Tongue (tissue), 2 donors: ENCODE results near the gene POLR3A. TPM values are rescaled to one million over a fixed set of nuclear protein-coding genes. Genes with fewer than 3 reads are reported as not detected.
A peak's percentile ranks its signal among the peaks of the same experiment; 100 is the strongest.

Experiments
- DNase-seq: peaks from one replicate; pipeline ENCODE4 v3.0.0-alpha.2; 2015
- total RNA-seq: library from RNA; depleted of rRNA; stranded (reverse); fragments of >200 nt; gene quantifications from one replicate; pipeline ENCODE4 v1.2.3, GENCODE V29; 2014

The POLR3A gene
- total RNA-seq, 1 donor from 2014 or later: 23.6 TPM

DNA sequence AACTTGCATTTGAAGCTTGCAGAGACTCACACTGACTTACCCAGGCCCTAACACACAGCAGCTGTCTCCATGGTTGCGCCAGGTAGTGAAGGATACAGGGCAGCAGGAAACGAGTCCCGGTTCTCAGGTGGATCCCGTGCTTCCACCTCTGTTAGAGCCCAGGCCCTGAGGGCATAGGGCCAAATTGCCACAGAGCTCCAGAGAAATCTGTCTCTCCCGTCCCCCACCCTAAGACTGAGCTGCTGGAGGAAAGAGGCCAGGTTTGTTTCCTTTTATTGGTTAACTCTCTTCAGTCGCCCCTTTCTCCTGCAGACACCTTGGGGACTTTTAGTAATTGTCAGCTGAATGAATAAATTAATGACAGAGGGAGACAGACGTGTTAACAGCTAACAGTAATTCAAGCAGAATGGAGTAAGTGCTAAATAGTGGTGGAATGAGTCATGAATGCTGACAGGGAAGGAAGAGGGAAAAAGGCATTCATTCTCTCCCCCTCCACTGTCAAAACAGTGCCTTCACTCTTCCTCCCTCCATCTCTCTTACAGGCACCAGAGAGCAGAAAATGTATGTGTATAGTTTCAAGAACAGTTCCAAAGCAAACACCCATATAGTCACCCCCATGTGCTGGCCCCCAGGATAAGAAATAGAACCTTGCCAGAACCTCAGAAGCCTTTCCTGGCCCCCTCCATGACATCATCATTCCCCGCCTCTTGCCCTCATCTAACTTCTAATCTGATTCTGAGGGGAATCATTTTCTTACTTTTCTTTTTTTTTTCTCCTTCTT lies 86.0 kb downstream of the POLR3A start:
- peak; percentile 37 for DNase-seq

DNA sequence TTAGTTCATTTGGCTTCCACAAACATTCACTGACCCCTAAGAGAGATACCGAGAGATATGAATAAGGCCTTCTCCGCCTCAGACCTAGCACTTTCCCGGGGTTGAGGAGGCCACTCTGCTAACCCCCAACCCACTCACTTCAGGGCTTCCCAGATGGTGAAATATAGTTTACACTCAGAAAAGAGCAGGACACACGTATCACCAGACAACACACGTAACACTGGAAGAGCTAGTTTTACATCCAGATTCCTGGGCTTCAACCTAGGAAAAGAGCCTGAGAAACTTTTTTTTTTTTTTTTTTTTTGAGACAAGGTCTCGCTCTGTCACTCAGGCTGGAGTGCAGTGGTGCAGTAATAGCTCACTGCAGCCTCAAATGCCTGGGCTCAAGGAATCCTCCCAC lies 87.5 kb downstream of the POLR3A start:
- no peak for DNase-seq

DNA sequence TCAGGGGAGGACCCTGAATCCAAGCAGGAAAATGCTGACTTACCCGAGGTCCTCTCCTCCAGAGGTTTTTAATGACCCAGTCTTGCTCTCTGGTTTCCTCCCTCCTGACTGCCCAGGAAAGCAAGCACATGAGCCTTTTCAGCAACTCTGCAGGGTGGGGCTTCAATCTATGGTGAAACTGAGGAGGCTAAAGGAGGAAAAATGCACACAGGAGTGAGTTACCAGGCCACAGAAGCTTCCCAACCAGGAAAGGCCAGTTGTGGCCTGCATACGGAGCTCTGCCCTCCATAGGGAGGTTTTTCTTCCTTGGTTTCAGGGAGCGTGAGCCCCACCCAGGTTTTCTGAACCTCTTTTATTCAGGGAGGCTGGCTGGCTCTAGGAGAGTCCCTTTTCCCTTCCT lies 88.7 kb downstream of the POLR3A start:
- no peak for DNase-seq

DNA sequence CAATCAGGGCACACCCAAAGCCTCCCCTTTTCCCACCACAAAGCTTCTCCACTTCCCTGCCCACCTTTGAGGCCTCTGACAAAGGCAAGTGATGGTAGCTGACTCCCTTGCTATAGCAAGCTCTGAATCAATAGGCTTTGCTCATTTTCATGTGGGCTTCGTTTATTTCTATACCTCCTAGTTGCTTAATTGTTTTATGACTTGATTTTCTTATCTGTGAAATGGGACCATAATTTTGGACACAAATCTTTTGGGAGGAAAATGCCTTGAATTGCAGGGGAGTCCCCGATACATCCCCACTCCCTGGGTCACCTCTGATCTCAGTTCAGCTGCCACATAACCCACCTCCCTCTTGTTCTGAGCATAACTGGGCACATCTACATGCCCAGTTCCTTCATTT lies 89.1 kb downstream of the POLR3A start:
- DNase-seq: no peak

DNA sequence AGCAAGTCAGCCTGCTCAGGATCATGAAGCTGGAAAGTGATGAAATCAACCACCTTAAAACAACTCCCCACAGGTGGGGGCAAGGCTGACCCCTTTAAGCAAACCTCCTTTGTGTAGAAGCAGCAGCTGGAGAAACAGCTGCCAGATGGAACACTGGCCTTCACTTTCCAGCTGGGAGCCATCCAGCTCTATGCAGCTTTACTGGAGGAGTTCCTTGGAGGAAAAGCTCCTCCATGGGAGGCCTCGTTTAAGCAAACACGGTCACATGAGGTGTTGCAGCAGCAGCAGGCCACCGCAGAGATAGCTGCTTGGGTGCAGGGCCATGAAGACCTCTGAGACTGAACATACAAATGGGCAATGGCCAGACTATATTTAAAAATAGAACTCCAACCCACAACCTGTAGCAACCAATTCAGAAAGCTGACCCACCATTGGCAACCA lies 89.7 kb downstream of the POLR3A start:
- peak; percentile 95 for DNase-seq

DNA sequence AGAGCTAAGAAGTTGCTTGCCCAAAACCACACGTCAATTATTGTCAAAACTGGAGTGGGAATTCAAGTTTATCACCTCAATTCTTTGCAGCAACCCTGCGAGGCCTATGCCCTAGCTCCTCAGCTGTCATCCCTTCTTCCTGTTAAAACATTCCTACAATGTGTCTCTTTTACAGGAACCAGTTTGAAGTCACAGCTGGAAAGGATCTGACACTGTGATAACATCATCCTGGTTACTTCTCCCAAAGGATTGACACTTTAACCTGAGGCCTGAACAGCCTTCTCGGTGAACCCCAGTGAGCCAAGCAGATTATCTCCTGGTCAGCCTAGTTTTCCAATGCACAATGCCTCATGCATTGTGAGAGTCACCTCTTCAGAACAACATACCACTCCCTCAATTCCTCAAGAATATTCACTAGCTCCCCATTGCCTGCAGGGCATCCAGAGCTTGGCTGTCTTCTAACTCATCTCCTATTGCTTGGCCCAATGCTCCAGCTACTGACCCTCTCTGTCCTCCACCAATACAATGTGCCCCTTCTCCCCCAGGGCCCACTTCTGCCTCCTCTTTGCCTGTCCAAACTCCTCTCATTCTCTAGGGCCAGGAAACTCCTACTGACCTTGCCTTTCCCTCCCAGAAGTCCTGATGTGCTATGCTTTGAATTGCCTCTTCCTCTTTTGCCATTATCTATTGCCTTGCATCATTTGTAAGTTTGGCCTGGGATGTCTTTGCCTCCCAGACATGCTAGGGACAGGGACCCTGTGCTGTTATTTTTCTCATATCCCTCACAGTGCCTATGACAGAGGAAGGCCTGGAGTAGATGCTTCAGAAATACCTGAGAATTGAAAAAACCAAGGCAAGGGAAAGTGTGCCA lies 92.4 kb downstream of the POLR3A start:
- DNase-seq: no peak

DNA sequence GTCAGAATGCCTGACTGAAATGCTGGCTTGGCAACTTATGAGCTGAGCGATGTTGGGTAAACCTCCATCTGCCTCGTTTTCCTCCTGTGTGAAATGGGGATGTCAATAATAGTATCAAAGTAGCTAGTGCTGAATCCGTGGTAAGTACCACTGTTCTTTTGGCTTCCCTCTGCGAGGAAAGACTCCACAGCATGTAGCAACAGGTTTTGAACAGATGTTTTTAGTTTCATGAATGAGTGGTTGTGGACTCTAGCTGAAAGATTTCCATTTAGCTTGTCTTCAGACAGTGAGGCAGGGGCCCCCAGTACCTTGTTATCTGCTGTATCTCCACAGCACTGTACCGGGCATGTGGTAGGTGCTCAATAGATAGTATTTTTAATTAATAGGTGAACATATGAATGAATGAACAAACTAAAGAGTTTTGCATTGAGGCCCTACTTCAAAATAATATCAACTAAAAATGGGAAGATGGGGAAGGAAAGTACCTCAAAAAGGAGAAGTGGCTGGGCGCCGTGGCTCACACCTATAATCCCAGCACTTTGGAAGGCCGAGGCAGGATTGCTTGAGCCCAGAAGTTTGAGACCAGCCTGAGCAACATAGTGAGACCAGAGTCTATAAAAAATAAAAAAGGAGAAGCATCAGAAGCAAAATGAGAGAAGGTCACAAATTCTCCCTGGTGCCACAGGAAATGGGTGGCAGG lies 97.1 kb downstream of the POLR3A start:
- peak; percentile 38 for DNase-seq

DNA sequence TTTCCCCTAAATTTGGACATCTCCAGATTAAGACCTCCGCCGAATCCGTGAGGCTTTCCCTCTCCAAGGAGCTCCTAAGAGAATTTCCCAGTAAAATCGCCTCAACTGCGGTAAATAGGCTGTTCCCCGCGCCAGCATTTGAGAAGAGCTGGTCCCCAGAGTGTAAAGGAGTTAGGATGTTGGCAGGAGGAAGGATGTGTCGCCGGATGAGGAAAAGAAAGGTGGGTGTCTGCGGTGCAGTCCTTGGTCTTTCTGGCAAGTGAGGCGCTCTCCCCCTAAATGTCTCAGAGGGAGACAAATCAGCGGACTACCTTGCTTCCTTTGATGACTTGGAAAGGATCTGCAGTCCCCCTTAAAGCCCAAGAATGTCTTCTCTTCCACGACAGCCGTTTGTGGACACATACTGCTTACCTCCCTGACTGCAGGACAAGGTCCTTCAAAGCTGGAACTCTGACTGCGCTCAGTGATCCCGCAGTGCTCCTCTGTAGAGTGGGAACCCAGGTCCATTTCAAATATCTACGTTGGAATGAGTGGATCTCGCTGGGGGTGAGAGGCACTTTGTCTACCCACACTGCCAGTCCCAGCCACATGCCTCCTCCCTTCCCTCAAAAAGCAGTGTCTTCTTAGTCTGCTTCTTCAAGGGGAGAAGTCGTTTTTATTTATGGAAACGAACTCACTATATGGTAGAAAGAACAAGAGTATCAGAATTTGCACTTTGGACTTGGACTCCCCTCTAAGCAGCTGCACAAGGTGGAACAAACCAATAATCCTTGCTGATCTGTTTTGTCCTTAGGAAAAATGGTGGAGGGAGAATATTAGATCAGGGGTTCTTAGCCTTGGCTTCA lies 101.7 kb downstream of the POLR3A start:
- DNase-seq: peak; percentile 32

DNA sequence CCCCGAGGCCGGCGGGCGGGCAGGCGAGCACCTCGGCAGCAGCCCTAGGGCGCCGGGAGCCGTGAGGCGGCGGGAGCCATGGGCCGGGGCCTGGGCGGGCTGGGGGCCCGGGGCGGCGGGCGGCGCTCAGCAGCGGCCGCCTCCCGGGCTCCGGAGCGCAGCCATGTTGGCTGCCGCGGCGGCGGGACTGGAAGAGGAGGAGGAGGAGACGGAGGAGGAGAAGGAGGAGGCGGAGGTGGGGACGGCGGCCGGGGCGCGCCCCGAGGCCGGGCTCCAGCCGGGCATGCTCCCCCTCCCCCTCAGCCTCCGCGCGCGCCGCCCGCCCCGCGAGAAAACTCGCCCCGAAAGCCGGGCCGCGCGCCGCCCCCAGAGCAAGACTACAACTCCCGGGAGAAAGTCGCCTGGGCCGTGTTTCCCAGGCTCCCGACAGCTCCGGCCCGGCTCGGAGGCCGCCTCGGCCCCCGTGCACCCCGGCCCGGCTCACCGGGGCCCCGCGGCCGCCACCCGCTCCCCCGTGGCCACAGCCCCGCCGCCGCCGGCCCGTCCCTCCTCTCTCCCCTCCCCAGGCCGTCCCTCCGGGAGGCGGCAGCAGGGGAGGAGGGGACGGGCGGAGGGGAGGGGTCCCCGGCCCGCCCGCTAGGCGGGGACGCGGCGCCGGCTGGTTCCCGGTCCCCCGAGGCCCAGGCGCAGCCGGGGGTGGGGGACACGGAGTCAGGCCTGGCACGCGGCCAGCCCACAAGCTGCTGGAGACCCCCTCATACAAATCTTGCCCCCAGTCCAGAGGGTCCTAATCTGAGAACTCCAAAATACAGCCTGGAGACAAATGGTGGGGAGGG lies 102.5 kb downstream of the POLR3A start, which contains the start of gene DLG5:
Gene DLG5 (minus strand): TSS at position 190 of the 836 bp plus-strand sequence. CDS start 235 bp downstream, outside the sequence.
- DNase-seq: peak; percentile 78

DNA sequence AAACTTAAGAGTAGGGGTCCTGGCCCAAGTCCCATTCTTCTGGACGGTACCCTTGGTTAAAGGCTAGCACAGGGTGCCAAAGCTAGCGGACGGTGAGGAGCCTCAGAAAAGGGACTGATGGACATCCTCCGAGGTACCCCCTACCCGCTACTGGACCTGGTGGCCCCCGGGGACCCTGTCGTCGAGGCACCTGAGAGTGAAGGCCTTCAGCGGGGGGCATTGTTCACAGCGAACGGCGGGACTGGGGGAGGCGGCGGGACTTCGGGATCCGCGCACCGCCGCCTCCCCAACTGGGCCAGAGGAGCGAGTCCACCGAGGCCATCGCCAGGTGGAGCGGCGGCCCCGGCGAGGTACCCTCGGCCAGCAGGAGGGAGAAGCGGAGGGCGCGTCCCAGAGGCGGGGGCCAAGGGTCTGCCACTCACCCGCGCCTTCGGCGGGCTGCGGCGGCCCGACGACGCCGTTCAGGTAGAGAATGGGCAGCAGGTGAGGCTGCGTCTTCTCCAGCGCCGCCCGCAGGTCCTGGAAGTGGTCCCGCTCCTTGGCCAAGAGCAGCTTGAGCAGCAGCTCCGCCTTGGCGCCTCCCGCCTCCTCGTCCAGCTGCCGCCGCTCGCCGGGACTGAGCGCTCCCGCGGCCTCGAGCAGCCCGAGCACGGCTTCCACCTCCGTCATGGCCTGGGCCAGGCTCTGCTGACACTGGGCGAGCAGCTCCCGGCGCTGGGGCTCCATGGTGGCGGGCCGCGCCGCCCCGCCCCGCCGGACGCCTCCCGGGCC lies 103.3 kb downstream of the POLR3A start:
- DNase-seq: peak; percentile 63

DNA sequence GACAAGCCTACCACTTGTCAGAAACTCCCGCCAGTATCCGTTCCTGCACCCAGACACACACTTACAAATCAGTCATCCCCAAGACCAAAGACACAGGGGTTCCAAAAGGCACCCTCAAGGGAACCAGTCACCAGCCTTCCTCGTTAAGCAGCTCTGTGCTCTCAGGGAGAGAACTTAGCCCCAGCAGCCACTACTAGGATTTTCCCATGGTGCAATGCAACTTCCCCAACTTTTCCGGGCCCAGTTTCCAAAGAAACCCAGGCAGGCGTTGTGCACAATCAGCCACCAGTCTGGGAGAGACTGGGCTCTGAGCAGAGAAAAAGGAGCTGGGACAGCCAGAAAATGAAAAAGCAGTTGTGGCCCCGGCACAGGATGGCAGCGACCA lies 103.9 kb downstream of the POLR3A start:
- DNase-seq: peak; percentile 60

DNA sequence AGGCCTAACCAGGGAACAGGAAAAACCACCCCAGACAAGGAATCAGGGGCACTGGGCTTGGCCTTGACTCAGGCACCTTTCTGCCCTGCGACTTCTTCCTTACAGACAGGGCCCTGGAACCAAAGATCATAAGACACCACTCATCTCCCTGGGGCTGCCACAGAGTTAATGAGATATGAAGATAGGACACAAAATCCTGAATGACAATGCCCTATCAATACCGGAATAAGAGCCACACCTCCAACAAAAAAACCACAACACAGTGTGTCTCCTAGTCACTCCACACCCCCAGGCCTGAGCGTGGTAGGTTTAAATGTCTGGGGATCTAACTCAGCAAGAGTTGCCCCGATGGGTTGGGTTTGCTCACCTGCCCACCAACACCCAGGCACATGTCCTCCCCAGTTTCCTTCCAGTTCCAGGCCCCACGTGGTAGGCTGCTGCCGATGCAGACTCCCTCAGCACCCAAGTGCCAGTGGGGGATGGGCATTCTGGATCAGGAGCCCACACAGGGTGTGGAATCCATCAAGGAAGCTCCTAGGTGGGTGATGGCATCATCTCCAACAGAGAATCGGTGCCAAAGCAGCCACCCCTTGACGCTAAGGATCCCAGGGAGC lies 106.6 kb downstream of the POLR3A start:
- DNase-seq: no peak

DNA sequence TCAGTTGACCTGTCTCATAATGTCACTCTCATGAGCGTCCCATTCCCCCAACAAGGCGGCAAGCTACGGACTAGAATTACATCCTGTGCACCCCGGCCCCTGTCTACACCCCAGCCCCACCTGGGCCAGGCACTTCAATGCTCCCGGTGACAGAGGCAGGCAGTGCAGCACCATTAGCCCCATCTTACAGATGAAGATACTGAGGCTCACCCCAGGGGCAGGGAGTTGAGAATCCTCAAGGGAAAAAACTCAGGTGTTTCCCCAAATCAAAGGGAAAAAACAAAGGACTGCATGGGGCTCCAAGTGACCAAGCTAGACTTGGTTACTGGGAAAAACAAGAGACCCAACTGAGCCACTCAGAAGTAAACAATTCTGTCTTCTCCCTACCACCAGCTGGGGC lies 107.3 kb downstream of the POLR3A start:
- DNase-seq: no peak

DNA sequence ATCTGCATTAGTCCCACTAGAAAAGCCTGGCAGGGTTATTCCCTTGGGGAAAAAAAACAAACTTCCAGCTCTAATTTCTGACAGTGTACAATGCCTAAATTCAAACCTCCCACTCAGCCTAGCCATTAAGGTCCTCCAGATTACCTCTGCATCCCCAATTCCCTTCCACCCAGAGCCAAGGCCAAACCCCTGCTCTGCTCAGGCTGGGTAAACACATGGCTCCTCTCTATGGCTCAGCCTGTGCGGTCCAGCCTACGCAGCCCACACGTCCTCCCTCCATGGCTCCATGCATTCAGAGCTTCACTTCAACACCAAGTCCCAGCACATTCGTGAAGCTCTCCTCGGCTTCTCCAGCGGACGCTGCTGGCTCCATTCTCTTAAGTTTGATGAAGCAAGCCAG lies 107.9 kb downstream of the POLR3A start:
- DNase-seq: no peak

DNA sequence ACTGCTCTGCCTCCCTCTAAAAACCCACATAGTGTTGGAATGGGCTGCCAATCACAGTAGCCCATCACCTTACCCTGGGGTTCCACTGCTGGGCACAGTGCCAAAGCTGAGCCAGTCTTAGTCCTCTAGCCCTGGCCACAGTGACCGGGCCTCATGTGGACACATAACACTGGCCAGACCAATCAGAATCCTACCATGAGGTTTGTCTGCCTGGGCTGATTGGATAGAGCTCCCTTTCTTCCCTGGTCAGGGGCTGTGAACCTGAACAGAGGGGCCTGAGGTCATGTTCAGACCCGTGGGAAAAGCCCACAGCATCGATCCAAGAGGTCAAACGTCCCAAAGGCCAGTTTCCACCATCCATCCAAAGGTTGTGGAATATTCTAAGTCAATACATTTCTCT lies 108.8 kb downstream of the POLR3A start:
- no peak for DNase-seq

DNA sequence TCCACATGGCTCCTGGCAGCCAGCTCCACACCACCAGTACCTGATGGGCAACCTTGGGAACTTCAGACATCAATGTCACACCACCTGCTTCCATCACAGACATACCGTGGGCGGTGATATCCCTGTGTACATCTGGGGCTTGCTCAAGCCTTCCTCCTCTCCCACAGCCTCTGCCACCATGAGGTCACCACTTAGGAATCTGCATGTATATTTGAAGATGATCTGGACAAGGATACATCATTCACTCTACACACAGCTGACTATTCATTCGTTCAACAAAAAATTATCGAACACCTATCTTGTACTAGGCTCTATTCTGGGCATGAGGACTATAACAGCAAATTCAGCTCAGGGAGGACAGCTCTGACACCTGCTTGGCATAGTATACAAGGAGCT lies 109.6 kb downstream of the POLR3A start:
- no peak for DNase-seq
